Suppressor macrophage treated with lipopolysaccharide for 4 hours (primary cell): ENCODE results near the gene MTHFD2.
A peak's percentile ranks its signal among the peaks of the same experiment; 100 is the strongest.
"Not testable (repeated sequence)": the region's sequence is repeated elsewhere in the genome, so short reads cannot be mapped to it uniquely, and the experiment has no call there.

Experiments used
- DNase-seq: peaks from one replicate; pipeline ENCODE4 v3.0.0-alpha.2; 2020

Gene MTHFD2

GRCh38 chr2:74198461-74199274 lies at the start of gene MTHFD2:
MTHFD2 (plus strand) TSS chr2:74198615; CDS start chr2:74198642, 27 bp downstream.
- peak; percentile 99 for DNase-seq

GRCh38 chr2:74149247-74149525 lies 49.2 kb upstream of the MTHFD2 start:
- DNase-seq = no peak

DNA sequence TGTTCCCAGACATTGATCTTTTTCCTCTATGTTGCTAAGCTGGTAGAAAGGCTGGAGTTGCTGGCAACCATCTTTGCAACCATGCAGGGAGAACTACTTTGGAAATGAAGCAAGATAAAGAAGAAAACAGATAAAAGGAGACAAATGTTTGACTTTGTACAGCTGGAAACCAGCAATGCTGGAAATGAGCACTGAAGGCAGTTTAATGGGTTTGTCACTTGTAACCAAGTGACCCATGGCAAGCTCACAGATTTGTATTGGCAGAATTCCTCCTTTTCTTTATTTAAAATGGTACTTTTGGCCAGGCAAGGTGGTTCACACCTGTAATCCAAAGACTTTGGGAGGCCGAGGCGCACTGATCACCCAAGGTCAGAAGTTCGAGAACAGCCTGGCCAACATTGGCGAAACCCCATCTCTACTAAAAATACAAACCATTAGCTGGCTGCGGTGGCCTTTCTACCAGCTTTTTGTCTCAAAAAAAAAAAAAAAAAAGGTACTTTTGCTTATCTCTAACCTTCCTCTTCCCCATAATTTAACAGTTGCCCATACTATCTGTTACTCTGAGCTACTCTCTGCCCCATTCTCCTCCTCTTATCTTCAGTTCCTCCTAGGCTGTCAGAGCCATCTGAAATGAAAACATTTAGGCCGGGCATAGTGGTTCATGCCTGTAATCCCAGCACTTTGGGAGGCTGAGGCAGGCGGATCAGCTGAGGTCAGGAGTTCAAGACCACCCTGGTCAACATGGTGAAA lies 48.7 kb upstream of the MTHFD2 start:
- no peak for DNase-seq

- DNase-seq = no peak
These were observed 45.5 kb upstream of the MTHFD2 start for GRCh38 chr2:74152954-74153353.

DNA sequence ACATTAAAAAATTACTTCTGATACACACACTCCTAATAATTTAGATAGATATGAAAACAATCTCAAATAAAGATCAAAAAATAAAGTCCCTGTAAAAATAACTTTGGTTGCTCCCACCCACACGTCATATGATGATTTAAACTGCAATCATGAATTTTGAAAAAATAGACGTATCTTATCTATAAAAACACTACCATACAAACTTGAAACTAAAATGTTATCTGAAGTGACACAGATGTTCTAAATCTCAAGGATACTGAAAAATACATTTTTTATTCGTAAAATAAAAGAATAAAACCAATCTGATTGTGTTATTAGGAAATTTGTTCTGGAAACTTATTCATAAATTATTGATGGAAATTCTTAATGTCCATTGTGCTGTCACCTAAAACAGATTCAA lies 42.6 kb upstream of the MTHFD2 start:
- no peak for DNase-seq

DNA sequence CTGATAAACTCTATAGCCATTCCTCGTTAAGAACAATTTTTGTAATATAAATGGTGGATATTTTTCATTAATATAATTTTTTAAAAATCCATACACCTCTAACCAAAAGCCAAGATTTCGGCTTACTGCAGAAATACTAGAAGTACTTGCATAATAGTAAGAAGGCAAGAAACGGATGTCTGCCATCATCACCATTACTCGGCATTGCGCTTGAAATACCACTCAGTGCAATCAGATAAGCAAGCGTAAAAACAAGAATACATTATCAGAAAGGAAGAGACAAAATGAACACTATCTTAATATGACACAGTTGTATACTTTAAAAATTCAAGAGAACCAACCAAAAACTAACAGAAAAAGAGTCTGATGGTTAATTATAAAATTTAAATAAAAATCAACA lies 35.5 kb upstream of the MTHFD2 start:
- no peak for DNase-seq

- no peak for DNase-seq
These were observed 33.7 kb upstream of the MTHFD2 start for GRCh38 chr2:74164761-74165160.

DNA sequence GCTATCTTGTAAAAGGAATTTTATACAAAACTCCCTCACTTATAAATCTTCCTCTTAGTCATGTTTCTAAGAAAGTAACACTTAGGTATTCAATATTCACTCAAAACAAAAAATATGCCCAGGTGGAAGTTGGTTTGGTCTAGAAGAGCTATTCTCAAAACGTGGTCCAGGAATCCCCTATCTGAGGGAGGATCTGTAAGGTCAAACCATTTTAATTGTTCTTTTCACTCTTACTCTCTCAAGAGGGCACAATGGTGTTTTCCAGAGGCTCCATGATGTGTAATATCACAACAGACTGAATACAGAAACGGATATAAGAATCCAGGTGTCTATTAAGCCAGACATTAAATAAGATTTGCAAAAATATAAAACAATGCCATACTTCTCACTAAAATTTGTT lies 29.7 kb upstream of the MTHFD2 start:
- DNase-seq = no peak

DNA sequence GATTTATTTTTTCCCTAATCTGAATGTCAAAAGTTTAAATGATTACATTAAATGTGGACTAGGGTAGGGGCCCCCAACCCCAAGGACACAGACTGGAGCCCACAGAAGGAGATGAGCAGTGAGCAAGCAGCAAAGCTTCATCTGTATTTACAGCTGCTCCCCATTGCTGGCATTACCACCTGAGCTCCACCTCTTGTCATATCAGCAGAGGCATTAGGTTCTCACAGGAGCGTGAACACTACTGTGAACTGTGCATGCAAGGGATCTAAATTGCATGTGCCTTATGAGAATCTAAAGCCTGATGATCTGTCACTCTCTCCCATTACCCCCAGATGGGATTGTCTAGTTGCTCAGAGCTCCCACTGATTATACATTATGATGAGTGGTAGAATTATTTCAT lies 23.5 kb upstream of the MTHFD2 start:
- no peak for DNase-seq

- no peak for DNase-seq
These were observed 20.7 kb upstream of the MTHFD2 start for GRCh38 chr2:74177696-74178095.

GRCh38 chr2:74178211-74179062 lies 20.0 kb upstream of the MTHFD2 start, which contains the start of gene MOB1A:
MOB1A (minus strand) TSS chr2:74178879; CDS start chr2:74178674, 205 bp downstream.
- DNase-seq = peak; percentile 100

- no peak for DNase-seq
These were observed 19.2 kb upstream of the MTHFD2 start for GRCh38 chr2:74179063-74179865.

- peak; percentile 98 for DNase-seq
These were observed 16.7 kb upstream of the MTHFD2 start for GRCh38 chr2:74181739-74182138.

GRCh38 chr2:74183878-74184277 lies 14.5 kb upstream of the MTHFD2 start:
- DNase-seq = no peak

GRCh38 chr2:74186038-74186437 lies 12.4 kb upstream of the MTHFD2 start:
- DNase-seq = peak; percentile 97

DNA sequence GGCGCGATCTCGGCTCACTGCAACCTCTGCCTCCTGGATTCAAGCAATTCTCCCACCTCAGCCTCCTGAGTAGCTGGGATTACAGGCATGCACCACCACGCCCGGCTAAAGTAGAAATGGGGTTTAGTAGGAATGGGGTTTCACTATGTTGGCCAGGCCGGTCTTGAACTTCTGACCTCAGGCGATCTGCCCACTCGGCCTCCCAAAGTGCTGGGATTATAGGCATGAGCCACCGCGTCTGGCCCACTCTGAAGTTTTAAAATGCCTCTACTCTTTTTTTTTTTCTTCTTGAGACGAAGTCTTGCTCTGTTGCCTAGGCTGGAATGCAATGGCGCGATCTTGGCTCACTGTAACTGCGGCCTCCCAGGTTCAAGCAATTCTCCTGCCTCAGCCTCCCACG lies 11.7 kb upstream of the MTHFD2 start:
- not testable (repeated sequence) for DNase-seq

DNA sequence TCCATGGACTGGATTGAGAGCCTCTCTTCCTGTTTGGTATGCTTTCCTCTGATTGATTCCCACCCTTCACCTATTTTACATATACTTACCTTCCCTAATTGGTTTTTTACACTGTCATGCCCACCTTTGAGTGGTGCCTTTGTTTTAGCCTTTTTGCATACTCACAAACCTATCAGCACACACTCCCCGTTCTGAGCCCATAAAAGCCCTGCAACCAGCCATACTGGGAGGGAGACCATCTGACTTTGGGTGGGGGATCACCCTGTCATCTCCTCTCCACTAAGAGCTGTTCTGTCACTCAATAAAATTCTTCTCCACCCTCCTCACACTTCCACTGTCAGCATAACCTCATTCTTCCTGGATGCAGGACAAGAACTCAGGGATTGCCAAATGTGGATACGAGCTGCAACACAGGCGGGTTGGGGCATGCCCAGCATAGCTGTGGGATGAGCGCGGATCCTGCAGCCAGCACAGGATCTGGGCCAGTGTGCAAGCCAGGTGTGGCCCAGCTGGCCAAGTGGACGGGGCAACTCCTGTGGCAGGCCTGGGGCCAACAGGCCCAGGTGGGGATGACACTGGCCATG lies 10.3 kb upstream of the MTHFD2 start:
- DNase-seq = no peak

- DNase-seq = no peak
These were observed 9.7 kb upstream of the MTHFD2 start for GRCh38 chr2:74188696-74189095.

DNA sequence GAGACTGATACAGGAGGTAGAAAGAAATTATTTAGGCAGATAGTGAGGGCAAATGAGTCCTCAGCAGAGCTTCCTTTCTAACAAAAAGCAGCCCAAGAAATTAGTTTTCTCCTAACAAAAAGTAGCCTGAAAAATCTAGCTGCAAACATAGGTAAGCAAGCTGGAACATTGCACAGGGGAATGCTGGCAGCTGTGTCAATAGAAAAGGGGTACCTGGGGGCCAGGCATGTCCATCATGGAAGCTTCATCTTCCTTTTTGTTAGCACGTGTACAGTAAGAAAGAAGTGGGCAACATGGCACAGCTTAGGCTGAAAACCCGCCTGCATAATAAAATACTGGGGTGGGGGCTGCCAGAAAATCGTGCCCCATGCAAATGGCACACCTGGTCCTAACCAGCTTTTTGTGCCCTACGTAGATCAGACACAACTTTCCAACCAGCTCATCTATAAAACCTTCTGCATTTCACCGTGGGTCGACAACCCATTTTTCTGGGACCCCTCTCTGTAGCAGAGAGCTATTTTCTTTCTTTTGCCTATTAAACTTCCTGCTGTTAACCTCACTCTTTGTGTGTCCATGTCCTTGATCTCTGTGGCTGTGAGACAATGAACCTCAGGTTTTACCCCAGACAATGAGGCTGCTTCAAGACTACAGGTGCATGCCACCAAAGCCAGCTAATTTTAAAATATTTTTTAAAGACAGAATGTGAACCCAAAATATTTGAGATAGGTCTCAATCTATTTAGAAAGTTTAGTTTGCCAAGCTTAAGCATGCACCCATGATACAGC lies 6.6 kb upstream of the MTHFD2 start:
- DNase-seq = no peak

- no peak for DNase-seq
These were observed 3.6 kb upstream of the MTHFD2 start for GRCh38 chr2:74194799-74195198.

- no peak for DNase-seq
These were observed 1.4 kb upstream of the MTHFD2 start for GRCh38 chr2:74197049-74197448.
